T-helper 2 cell treated with Interferon-gamma antibody and Interleukin-4, amounts not matched to agents 100 ng/mL and 5 ng/mL, for 36 hours (primary cell): ENCODE results near the gene NUDT22. TPM values are rescaled to one million over a fixed set of nuclear protein-coding genes. Genes with fewer than 3 reads are reported as not detected.

Source experiments
- intact Hi-C: fragments of 100-400 bp; cut with micrococcal nuclease; formaldehyde crosslinking; loops from one replicate; pipeline ENCODE4 v1.15.1; 2023
- total RNA-seq: library from RNA; stranded (reverse); gene quantifications from 2 replicates; pipeline ENCODE4 v1.2.3, GENCODE V29; 2022

NUDT22 gene
- total RNA-seq, 1 donor from 2014 or later: 79.8 TPM

DNA sequence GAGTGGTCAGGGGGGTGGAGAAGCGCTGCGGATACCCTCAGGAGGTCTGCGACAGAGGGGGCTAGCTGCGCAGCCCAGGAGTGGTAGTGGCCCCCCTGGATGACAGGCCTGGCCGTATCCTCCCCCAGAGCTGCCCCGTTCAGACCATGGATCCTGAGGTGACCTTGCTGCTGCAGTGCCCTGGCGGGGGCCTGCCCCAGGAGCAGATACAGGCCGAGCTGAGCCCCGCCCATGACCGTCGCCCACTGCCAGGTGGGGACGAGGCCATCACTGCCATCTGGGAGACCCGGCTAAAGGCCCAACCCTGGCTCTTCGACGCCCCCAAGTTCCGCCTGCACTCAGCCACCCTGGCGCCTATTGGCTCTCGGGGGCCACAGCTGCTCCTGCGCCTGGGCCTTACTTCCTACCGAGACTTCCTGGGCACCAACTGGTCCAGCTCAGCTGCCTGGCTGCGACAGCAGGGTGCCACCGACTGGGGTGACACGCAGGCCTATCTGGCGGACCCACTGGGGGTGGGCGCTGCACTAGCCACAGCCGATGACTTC, 505 bp downstream of the NUDT22 start:
- intact Hi-C loops: loop anchor here (1.0 to 2.0 kb wide), 3 partner anchors 14 to 43 kb away; partner anchors contain the start of genes FERMT3 and FKBP2

DNA sequence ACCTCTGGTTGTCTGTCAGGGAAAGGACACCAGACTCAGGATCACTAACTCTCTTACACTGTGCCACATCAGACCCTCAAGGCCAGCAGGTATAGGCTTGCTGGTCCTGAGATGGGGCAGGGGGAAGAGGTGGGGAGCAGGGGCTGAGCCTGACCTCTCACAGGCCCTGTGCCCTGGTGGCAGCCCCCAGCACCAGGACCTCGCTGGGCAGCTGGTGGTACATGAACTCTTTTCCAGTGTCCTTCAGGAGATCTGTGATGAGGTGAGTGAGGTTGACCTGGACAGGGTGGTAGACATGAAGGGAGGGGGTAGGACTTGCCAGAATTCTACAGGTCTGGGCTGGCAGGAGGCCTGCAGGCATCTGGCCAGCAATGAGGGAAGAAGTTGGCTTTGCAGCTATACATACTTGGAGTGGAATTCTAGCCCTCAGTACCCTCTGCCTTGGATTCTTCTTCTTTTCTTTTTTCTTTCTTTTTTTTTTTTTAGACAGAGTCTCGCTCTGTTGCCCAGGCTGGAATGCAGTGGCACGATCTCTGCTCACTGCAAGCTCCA, 1.4 kb downstream of the NUDT22 start:
- intact Hi-C loops: loop anchor here (2.0 kb wide), 2 partner anchors 13 to 21 kb away; partner anchors contain the start of genes FERMT3 and FKBP2

GRCh38 chr11:64229090-64229743, 3.1 kb downstream of the NUDT22 start:
- intact Hi-C loops: no loop called here

DNA sequence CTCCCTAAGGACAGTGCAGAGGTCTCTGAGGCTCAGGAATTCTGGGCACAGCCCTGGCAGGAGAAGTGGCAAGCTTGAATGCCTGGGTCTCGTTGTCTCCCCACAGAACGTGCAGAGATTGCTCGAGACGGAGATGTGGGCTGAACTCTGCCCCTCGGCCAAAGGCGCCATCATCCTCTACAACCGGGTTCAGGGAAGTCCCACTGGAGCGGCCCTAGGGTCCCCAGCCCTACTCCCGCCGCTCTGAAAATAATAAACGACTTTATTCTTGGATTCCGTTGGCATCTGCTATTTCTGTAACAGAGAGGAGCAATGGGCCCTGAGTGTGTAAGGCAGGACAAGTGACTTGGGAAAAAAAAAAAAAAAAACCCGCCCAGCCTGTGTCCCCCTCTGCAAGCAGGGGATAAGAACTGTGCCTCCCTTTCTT, 3.7 kb downstream of the NUDT22 start:
- intact Hi-C loops: loop anchor here (1.0 kb wide), 2 partner anchors 12 to 76 kb away; partner anchors contain the start of genes ESRRA and FKBP2

DNA sequence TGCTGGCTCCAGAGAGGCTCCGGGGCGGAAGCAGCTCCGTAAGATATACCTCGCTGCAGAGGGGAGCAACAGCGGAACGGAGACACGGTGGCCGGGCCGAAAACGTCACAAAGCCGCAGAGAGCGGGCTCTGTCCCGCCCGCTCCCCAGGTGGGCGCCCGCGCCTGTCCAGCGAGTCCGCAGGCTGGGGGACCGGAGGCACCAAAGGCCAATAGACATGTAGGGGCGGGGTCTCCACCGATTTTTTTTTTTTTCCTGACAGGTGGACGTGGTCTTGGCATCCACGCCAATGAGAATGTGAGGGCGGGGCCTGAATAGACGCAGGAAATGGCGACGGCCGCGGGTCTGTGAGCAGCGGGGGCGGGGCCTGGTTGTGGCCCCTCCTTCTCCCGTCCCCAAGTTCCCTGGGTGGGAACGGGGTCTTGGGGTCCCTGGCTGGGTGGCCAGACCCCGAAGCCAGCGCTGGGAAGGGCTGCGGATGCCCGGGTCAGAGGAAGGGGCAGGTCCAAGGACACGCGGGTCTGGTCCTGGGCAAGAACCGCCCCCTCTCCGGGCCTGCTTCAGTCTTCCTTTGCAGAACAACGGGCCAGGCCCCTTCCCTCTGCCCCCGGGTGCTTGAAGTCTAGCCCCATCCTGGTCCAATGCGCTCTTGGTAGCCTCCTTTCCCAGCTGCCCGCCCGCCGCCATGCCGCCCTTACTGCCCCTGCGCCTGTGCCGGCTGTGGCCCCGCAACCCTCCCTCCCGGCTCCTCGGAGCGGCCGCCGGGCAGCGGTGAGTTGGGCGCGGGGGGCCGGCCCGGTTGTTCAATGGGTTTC, 4.3 kb downstream of the NUDT22 start, which contains the start of gene DNAJC4:
TSS of gene DNAJC4 (plus strand) at position 378 of the 814 bp plus-strand sequence. CDS start at position 685, 307 bp downstream.
- intact Hi-C loops: loop anchor here (1.0 kb wide), 2 partner anchors 11 to 75 kb away; partner anchors contain the start of genes ESRRA and FKBP2

DNA sequence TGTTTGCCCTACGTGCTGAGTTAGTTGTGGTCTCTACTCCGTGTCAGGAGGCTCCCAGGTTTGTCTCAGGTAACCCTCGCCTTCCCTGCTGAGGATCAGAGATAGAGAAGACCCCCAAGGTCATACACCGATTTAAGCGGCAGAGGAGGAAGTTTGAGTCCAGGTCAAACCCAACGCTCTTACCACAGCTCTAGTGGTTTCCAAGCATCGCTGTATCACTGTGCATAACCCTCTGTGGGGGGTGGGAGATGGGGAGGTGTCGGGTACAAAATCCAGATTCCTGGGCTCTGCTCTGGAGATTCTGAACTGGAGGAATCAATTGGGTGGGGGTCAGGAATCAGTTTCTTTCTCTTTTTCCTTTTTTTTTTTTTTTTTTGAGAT, 4.9 kb downstream of the NUDT22 start:
- intact Hi-C loops: loop anchor here (1.0 kb wide), 2 partner anchors 10 to 74 kb away; partner anchors contain the start of genes ESRRA and FKBP2

GRCh38 chr11:64231546-64231945, 5.5 kb downstream of the NUDT22 start:
- intact Hi-C loops: no loop called here

DNA sequence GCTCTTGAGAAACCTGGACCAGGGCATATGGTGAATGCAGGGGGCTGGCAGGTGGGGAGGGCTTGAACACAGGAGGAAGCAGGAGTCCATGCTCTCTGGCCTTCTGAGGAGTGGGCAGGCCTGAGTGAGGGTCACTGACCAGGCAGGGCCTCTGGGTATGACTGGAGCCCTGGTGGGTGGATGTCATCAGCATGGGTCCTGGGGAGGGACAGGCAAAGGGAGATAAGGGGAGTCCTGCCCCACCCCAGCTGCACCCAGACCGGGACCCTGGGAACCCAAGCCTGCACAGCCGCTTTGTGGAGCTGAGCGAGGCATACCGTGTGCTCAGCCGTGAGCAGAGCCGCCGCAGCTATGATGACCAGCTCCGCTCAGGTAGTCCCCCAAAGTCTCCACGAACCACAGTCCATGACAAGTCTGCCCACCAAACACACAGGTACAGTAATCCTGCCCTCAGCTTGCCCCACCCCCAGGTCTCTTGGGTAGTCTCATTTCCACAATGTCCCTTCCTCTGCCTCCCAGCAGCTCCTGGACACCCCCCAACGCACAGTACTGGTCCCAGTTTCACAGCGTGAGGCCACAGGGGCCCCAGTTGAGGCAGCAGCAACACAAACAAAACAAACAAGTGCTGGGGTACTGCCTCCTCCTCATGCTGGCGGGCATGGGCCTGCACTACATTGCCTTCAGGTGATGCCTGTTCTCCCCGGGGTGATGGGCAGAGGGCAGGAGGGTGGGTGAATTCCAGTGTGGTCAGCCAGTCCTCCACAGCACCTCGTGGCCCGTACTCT, 6.3 kb downstream of the NUDT22 start:
- intact Hi-C loops: no loop called here

GRCh38 chr11:64232967-64233315, 6.9 kb downstream of the NUDT22 start:
- intact Hi-C loops: no loop called here

DNA sequence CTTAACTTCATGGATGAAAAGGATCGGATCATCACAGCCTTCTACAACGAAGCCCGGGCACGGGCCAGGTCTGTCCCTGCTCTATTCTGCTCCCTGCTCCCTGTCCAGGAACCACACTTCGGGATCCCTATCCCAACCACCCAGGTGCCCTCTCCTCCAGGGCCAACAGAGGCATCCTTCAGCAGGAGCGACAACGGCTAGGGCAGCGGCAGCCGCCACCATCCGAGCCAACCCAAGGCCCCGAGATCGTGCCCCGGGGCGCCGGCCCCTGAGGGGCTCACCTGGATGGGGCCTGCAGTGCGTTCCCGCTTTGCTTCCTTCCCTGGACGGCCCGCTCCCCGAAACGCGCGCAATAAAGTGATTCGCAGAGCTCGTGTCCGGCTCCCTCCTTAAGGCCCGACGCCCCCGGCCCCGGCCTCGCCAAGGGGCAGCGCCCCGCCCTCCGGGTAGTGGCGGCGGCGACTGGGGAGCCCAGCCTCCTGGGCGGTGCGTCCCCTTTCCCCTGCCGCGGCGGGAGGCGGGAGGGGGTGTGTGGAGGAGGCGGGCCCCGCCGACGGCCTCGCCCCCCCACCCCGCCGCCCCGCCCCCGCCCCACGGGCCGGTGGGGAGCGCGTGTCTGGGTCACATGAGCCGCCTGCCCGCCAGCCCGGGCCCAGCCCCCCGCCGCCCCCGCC, 8.0 kb downstream of the NUDT22 start, which contains the start of gene VEGFB:
TSS of gene VEGFB (plus strand) at position 672 of the 674 bp plus-strand sequence. CDS start 250 bp downstream, outside the sequence.
- intact Hi-C loops: no loop called here

DNA sequence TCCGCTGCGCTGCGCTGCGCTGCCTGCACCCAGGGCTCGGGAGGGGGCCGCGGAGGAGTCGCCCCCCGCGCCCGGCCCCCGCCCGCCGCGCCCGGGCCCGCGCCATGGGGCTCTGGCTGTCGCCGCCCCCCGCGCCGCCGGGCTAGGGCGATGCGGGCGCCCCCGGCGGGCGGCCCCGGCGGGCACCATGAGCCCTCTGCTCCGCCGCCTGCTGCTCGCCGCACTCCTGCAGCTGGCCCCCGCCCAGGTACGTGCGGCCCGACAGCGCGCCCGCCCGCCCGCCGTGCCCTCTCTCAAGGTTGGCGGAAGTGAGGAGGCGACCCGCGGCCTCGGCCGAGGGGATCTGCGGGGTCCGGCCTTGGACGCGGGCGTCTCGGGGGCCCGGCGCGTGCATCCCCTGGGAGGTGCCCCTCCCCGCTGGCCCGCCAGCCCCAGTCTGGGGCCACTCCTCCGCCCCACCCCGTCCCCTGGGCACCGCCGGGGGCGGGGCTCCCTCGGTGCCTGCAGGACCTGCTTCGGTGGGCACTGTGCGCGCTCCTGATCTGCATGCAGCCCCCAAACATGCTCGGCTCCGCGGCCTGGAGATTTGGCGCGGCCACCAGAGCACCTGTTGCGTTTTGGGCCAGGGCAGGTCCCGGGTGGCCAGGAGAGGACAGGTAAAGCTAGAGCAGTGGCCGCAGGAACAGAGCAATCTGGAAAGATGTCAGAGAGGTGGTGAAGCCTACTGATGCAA, 8.7 kb downstream of the NUDT22 start:
- intact Hi-C loops: no loop called here

GRCh38 chr11:64235437-64236161, 9.5 kb downstream of the NUDT22 start:
- intact Hi-C loops: no loop called here

- intact Hi-C loops: no loop called here
Measured at GRCh38 chr11:64237484-64237951, 11.4 kb downstream of the NUDT22 start.

- intact Hi-C loops: no loop called here
Measured at GRCh38 chr11:64238076-64238475, 12.0 kb downstream of the NUDT22 start.

- intact Hi-C loops: no loop called here
Measured at GRCh38 chr11:64238999-64239398, 12.9 kb downstream of the NUDT22 start.

- intact Hi-C loops: loop anchor here (2.0 to 10.0 kb wide), 5 partner anchors 13 to 505 kb away; partner anchors contain the start of genes BAD, FERMT3, GPR137 and NUDT22
Measured at GRCh38 chr11:64239662-64240434, 13.8 kb downstream of the NUDT22 start.

GRCh38 chr11:64240435-64241240, 14.6 kb downstream of the NUDT22 start, which contains the start of gene FKBP2:
Gene FKBP2, plus strand, starts transcription at chr11:64241095. Its CDS starts 1,293 bp downstream, at chr11:64242388.
- intact Hi-C loops: loop anchor here (1.0 to 10.0 kb wide), 8 partner anchors 10 to 504 kb away; partner anchors contain the start of genes BAD, DNAJC4, ESRRA and FERMT3
